Glutamatergic neuron (in vitro differentiated cells): ENCODE measurements around the gene ZSCAN26. TPM values are rescaled to one million over a fixed set of nuclear protein-coding genes. Genes with fewer than 3 reads are reported as not detected.
"Not testable (repeated sequence)": the region's sequence is repeated elsewhere in the genome, so short reads cannot be mapped to it uniquely, and the experiment has no call there.

Source experiments
- DNase-seq: peaks from one replicate; pipeline ENCODE4 v3.0.0; 2022
- H3K27ac Mint-ChIP-seq: one replicate; pipeline ENCODE4 v1.8.0; 2020; ENCODE audit warnings: mild to moderate bottlenecking, mixed read lengths, inconsistent platforms; ENCODE audit not compliant: unreplicated experiment
- H3K27me3 Mint-ChIP-seq: one replicate; pipeline ENCODE4 v1.8.0; 2020; ENCODE audit warnings: mild to moderate bottlenecking, moderate library complexity, mixed read lengths, inconsistent platforms; ENCODE audit not compliant: unreplicated experiment
- H3K36me3 Mint-ChIP-seq: one replicate; pipeline ENCODE4 v1.8.0; 2020; ENCODE audit warnings: mild to moderate bottlenecking, mixed read lengths, inconsistent platforms; ENCODE audit not compliant: unreplicated experiment
- H3K4me1 Mint-ChIP-seq: one replicate; pipeline ENCODE4 v1.8.0; 2020; ENCODE audit warnings: mild to moderate bottlenecking, low read depth, mixed read lengths, inconsistent platforms; ENCODE audit not compliant: unreplicated experiment
- H3K4me3 Mint-ChIP-seq: one replicate; pipeline ENCODE4 v1.8.0; 2020; ENCODE audit warnings: mild to moderate bottlenecking, mixed read lengths, inconsistent platforms; ENCODE audit not compliant: unreplicated experiment
- H3K9me3 Mint-ChIP-seq: one replicate; pipeline ENCODE4 v1.8.0; 2020; ENCODE audit warnings: mild to moderate bottlenecking, moderate library complexity, mixed read lengths, inconsistent platforms; ENCODE audit not compliant: unreplicated experiment
- total RNA-seq: library from RNA; stranded (reverse); fragmentation: NEBNext Ultra II Directional; extraction: Animal tissue kit (Norgen Biotek cat#: 25700); gene quantifications from one replicate; pipeline ENCODE4 v1.2.1, GENCODE V29; 2021; ENCODE audit not compliant: unreplicated experiment
- TF ChIP-seq, protein P1 (sequence below): fragments of 200-600 bp; sonication (generic); IDR thresholded peaks from one replicate; pipeline ENCODE4 v1.5.0; 2021; ENCODE audit not compliant: partially characterized antibody, unreplicated experiment

Gene ZSCAN26
- total RNA-seq, 1 donor from 2014 or later, result 24.8 TPM

- peaks cover 7% of the 10 kb centered on the region for H3K36me3 Mint-ChIP-seq
- no peak overlapping the region for H3K27ac Mint-ChIP-seq
- no peak overlapping the region for H3K4me3 Mint-ChIP-seq
- peaks cover 2% of the 10 kb centered on the region for H3K9me3 Mint-ChIP-seq
- peaks cover 2% of the 10 kb centered on the region for H3K27me3 Mint-ChIP-seq
- no peaks in the 10 kb centered on the region for H3K4me1 Mint-ChIP-seq
- DNase-seq, result no peak
- TF ChIP-seq, protein P1, sequence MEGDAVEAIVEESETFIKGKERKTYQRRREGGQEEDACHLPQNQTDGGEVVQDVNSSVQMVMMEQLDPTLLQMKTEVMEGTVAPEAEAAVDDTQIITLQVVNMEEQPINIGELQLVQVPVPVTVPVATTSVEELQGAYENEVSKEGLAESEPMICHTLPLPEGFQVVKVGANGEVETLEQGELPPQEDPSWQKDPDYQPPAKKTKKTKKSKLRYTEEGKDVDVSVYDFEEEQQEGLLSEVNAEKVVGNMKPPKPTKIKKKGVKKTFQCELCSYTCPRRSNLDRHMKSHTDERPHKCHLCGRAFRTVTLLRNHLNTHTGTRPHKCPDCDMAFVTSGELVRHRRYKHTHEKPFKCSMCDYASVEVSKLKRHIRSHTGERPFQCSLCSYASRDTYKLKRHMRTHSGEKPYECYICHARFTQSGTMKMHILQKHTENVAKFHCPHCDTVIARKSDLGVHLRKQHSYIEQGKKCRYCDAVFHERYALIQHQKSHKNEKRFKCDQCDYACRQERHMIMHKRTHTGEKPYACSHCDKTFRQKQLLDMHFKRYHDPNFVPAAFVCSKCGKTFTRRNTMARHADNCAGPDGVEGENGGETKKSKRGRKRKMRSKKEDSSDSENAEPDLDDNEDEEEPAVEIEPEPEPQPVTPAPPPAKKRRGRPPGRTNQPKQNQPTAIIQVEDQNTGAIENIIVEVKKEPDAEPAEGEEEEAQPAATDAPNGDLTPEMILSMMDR, result no peak
Observed at GRCh38 chr6:28303570-28303969, 36.6 kb downstream of the ZSCAN26 start.

DNA sequence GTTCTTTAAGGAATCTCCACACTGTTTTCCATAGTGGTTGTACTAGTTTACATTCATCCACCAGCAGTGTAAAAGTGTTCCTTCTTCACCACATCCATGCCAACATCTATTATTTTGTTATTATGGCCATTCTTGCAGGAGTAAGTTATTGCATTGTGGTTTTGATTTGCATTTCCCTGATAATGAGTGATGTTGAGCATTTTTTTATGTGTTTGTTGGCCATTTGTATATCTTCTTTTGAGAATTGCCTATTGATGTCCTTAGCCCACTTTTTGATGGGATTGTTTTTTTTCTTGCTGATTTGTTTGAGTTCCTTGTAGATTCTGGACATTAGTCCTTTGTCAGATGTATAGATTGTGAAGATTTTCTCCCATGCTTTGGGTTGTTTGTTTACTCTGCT is 39.4 kb downstream of the ZSCAN26 start:
- not testable (repeated sequence) for H3K9me3 Mint-ChIP-seq, DNase-seq, H3K27ac Mint-ChIP-seq

GRCh38 chr6:28311139-28311823 is 44.3 kb downstream of the ZSCAN26 start:
- no peaks in the 10 kb centered on the region for H3K4me1 Mint-ChIP-seq

More for the DNA sequence above, 39.4 kb downstream of the ZSCAN26 start:
- not testable (repeated sequence) for H3K27me3 Mint-ChIP-seq, H3K4me3 Mint-ChIP-seq, H3K4me1 Mint-ChIP-seq, H3K36me3 Mint-ChIP-seq

DNA sequence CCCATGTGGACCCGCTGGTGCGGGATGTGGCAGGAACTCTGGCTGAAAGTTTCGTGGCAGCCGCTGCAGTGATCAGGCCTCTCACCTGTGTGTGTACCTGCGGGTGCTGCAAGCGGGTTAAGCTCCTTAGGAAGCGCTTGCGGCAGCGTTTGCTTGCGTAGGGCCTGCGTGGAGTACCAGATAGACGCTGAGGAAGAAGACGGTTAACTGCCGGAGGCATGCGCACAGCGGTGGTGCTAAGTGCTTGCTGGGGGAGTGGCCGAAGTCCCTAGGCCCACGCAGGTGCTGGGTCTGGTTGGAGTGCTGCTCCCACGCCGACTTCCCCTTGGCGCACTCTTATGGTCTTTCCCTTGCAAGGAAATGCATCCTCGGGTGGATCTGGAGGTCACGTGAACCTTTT is 46.0 kb downstream of the ZSCAN26 start:
- Mint-ChIP-seq H3K36me3 (no peaks in the 10 kb centered on the region), H3K27ac (no peak overlapping the region), H3K4me3 (no peak overlapping the region), H3K9me3 (no peaks in the 10 kb centered on the region), H3K4me1 (no peaks in the 10 kb centered on the region), H3K27me3 (no peaks in the 10 kb centered on the region)
- TF ChIP-seq, protein P1, result no peak
- no peak for DNase-seq

More at GRCh38 chr6:28311139-28311823, 44.3 kb downstream of the ZSCAN26 start:
- DNase-seq, result no peak
- no peak overlapping the region for H3K27ac Mint-ChIP-seq
- no peaks in the 10 kb centered on the region for H3K36me3 Mint-ChIP-seq
- no peaks in the 10 kb centered on the region for H3K9me3 Mint-ChIP-seq
- no peak overlapping the region for H3K4me3 Mint-ChIP-seq
- TF ChIP-seq, protein P1, result no peak
- no peaks in the 10 kb centered on the region for H3K27me3 Mint-ChIP-seq

DNA sequence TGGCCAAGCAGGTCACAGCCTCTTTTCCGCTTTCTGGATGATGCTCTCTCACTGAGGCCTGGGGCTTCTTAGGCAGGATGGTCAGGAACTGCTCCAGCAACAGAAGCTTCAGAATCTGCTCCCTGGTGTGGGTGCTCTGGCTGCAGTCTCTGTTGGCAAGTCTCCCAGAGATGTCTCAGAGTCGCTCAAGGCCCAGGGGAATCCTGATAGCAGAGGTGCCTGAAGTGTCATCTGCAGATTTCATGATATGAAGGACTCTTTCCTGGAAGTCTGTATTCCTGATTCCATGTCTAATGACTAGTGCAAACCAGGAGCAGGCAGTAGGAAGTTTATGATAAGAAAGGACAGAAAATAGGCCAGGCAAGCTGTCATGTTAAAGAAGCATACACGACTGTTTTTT is 48.7 kb downstream of the ZSCAN26 start:
- Mint-ChIP-seq H3K27me3 (no peaks in the 10 kb centered on the region), H3K36me3 (no peaks in the 10 kb centered on the region), H3K9me3 (no peaks in the 10 kb centered on the region), H3K4me3 (no peak overlapping the region), H3K4me1 (no peaks in the 10 kb centered on the region), H3K27ac (no peak overlapping the region)
- DNase-seq, result no peak
- TF ChIP-seq, protein P1, result no peak

DNA sequence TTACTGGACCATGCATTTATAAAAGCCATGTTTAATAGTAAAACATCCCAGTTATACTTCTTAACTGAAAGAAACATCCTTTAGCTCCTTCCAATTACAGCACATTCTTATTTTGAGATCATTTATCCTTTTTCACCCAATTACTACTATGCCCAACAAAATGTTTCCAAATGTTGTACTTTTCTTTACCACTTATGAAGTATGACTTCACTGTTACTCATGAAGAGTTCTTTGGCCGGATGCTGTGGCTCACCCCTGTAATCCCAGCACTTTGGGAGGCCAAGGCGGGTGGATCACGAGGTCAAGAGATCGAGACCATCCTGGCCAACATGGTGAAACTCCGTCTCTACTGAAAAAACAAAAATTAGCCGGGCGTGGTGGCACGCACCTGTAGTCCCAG is 50.9 kb downstream of the ZSCAN26 start:
- H3K4me3 Mint-ChIP-seq, H3K9me3 Mint-ChIP-seq, H3K4me1 Mint-ChIP-seq, H3K27ac Mint-ChIP-seq, H3K27me3 Mint-ChIP-seq, H3K36me3 Mint-ChIP-seq, DNase-seq: not testable (repeated sequence)
